HTERT RPE-1 (cell line): ENCODE data around the gene RERE.
"Not testable (repeated sequence)": the region's sequence is repeated elsewhere in the genome, so short reads cannot be mapped to it uniquely, and the experiment has no call there.

Source experiments
- in situ Hi-C: fragments of 300-500 bp; cut with MboI; formaldehyde crosslinking; loops from 4 replicates; pipeline ENCODE4 v1.14.3; 2020; ENCODE audit warnings: low sequenced_read_pairs

RERE gene

GRCh38 chr1:8525558-8526275 is 291.7 kb downstream of the RERE start:
- in situ Hi-C loops = no loop called here

DNA sequence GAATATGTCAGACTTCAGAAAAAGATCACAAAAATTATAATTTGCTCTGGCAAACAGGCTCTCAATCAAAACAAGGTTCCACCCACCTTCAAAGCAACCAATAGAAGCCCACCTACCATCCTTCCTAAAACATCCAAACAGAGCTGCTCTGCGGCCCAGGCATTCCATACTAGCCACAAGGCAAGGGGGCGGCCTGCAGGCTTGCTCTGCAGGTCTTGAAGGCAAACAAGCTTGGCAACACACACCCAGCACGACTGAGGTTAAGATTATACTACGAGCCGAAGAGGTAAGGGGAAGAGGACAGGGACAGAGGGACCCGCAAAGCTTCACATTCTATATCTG is 292.3 kb downstream of the RERE start:
- in situ Hi-C loops = no loop called here

GRCh38 chr1:8524627-8525157 is 292.7 kb downstream of the RERE start:
- in situ Hi-C loops = no loop called here

DNA sequence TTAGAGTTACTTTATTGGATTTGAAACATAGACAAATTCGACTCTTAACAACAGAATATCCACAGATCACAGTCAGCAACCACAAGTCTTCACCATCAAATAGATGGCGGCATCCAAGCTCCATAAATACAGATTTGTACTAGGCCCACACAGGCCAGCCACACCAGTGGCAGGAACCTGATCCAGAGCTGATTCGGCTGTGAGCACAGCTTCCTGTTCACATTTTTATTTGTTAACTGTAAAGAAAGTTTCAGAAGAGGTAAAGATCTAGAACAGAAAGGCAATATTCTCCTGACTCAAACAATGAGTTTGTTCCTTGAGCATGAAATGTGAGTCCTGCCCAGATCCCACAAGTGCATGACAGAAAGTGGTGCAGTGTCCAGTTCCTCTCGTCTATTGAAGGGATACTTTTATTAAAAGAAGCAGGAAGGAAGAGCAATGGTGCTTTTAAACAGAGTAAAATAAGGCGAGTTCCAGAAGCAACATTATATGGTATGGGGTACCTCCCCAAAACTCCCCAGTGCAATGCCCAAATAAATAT is 293.7 kb downstream of the RERE start:
- in situ Hi-C loops = no loop called here

DNA sequence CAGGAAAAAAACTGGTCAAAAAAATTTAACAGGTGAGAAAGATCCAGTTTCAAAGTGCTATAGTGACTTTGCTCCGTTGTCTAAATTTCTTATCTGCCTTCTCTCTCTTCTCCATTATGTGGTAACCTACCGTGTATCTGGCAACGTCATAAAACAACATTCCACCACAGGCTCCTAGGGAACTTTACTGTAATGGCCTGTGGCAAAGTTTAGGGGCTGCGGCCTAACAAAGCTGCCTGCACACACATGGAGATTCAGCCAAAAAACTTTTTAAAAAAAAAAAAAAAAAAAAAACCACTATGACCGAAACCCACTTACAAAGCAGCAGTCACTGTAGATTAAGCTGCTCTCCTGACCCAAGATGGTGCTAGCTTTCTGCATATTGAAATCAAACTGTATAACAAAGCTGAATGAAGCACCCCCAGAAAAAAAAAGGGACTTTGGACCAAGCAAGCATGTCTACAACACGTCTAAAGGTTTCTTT is 296.9 kb downstream of the RERE start:
- in situ Hi-C loops = no loop called here

DNA sequence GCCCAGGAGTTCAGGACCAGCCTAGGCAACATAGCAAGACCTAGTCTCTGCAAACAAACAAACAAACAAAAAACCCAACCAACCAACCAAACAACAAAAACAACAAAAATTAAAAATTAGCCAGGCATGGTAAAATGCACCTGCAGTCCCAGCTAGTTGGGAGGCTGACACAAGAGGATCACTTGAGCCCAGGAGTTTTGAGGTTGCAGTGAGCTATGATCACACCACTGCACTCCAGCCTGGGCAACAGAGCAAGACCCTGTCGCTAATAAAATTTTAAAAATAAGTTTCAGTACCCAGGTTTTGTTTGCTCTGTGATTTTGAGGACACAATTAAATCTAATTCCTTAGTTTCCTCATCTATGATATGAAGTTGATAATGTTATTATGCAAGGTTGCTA is 298.3 kb downstream of the RERE start:
- in situ Hi-C loops = no loop called here

GRCh38 chr1:8518490-8518801 is 299.0 kb downstream of the RERE start:
- in situ Hi-C loops = no loop called here

DNA sequence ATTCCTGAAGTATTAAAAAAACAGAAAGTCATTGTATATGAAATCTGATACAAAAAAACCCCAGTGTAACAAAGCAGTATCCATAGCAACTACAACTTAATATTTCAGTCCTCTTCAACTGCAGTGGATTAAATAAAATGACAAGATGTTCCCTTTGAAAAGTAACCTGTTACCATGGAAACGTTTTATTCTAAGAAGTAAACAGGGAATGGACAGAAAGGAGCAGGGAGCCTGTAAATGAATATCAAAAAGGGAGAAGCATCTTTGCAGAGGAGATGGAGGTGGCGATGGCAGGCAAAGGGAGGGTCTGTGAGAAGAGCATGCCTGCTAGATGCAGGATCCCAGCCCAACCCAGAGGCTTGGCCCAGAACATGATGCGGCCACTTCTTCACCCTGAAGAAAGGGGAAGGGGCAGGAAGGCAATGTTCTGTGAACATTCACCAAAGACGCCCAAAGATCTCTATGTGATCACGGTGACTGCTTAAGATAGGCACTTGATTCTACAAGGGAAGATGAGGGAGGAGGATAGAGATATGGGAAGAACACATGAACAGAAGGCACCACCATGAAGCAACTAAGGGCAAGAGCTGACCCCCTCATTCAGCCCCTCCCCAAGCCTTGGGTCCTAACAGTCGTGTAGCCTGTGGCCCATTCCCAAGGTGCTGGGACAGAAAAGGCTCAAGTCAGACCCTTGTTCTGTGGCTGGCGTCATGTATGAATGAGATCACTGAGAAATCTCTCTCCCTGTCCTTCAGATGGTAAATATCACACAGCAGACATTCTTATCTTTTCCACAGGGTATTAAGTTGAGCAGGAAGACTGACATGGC is 299.6 kb downstream of the RERE start:
- in situ Hi-C loops = no loop called here

GRCh38 chr1:8516793-8517556 is 300.5 kb downstream of the RERE start:
- in situ Hi-C loops = no loop called here

- in situ Hi-C loops = no loop called here
Observed at GRCh38 chr1:8516278-8516777, 301.1 kb downstream of the RERE start.

- in situ Hi-C loops = no loop called here
Observed at GRCh38 chr1:8512504-8512903, 304.9 kb downstream of the RERE start.

- in situ Hi-C loops = no loop called here
Observed at GRCh38 chr1:8510041-8510823, 307.2 kb downstream of the RERE start.

GRCh38 chr1:8509579-8509978 is 307.9 kb downstream of the RERE start:
- in situ Hi-C loops = no loop called here

GRCh38 chr1:8506995-8507615 is 310.3 kb downstream of the RERE start:
- in situ Hi-C loops = no loop called here

DNA sequence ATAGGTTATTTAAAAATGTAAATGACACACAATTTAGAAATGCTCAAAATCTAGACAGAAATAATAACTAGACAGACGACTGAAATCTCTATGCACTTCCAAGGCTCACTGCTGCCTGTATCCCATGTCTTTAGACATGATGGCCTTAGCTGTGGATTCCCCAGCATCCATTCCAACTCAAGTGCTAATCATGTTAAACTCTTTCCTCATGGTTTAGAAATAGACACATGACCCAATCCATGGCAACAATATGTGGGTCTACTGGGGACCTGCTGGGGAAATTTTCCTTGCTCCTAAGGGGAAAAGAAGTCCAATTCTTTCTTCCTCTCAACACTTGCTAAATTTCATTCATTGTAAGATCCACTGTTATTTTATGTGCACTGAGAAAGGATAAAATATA is 311.0 kb downstream of the RERE start:
- in situ Hi-C loops = no loop called here

DNA sequence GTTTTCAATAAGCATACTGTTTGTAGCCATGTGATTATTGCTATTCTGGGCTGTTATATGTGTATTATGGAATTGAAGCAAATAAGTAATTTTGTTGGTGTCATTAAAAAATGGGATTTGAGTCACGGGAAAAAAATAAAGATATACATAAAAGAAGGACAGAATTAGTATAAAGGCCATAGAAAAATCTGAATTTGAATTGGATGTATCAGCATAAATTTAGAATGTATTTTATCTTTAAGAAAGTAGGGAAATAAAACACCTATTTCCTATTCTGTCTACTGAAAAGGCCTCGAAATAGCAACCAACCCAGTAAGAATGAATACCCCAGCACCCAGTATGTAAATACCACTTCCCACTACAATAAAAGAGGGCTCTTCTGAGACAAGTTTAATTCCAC is 313.6 kb downstream of the RERE start:
- in situ Hi-C loops = no loop called here

DNA sequence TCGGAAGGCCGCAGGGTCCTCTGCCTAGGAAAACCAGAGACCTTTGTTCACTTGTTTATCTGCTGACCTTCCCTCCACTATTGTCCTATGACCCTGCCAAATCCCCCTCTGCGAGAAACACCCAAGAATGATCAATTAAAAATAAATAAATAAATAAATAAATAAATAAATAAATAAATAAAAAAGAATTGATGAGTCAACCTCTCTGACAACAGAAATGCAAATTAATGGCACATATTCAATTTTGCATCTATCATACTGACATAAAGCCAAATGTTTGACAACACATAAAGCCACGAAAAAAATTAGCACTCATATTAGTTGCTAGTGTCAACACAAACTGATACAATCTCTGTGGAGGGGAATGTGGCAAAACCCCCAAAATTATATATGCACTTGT is 314.5 kb downstream of the RERE start:
- in situ Hi-C loops = not testable (repeated sequence)

- in situ Hi-C loops = no loop called here
Observed at GRCh38 chr1:8497210-8497819, 320.1 kb downstream of the RERE start.

DNA sequence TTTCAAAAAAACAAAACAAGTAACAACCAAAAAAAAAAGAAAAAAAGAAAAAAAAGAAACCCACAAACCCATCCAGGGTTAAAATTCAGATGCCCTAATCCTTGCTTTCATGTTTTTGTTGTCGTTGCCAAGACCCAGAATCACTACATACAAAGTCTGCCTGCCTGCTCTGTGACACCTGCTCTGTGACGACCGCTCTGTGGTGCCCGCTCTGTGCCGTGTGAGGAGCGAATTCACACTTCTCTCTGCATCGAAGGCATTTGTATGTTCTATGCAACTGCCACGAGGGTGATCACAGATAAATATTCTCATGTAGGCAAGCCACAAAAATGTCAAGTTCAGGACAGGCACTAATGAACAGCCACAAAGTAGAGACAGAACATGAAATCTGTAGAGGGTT is 321.0 kb downstream of the RERE start:
- in situ Hi-C loops = no loop called here
